HuH-7.5 (cell line): Measurements from ENCODE around the gene RASSF7.
"Not testable (repeated sequence)": the region's sequence is repeated elsewhere in the genome, so short reads cannot be mapped to it uniquely, and the experiment has no call there.

Experiments used
- DNase-seq: peaks from one replicate; pipeline ENCODE4 v3.0.0; 2011; ENCODE audit warnings: low spot score

Gene RASSF7

GRCh38 chr11:567011-567628, 6.3 kb downstream of the RASSF7 start:
- DNase-seq = no peak

- no peak for DNase-seq
These were observed 7.0 kb downstream of the RASSF7 start for GRCh38 chr11:567629-568292.

DNA sequence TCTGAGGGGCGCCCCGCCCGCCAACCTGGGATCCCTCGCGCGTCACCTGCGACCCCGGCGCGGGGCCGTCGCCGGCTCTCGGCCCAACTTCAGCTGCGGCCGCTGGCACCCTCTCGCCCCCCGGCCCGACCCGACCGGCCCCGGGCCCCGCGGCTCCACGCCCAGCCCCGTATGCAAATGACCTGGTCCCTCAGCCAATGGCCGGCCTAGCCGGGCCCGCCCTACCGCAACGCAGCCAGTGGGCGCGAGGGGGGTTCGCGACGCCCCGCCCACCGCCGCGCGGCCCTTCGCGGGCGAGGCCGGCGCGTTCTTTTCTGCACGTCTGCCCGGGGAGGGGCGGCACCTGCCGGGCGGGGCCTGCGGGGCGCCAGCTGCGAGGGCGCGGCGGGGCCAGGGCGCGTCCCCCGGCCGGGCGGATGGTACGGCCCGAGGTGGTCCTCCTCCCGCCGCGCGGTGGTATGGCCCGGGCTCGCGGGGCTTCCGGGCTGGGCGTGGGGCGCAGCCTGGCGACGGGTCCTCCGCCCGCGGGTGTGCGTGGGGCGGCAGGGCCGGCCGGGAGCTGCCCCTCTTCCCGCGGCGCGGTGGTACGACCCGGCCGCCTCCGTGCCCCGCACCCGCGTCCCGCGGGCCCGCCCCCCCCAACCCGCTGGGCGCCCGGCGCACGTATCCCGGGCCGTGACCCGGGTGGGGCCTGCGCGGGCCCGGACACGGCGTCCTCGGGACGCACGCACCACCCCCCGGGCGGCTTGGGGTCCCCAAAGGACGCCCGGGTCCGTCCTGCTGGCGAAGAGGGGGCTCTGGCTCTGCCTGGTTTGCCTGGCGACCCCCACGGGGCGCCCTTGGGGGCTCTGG, 7.8 kb downstream of the RASSF7 start:
- peak; percentile 97 for DNase-seq

- peak; percentile 61 for DNase-seq
These were observed 8.6 kb downstream of the RASSF7 start for GRCh38 chr11:569158-569885.

GRCh38 chr11:571802-572185, 11.0 kb downstream of the RASSF7 start:
- DNase-seq = no peak

- no peak for DNase-seq
These were observed 12.5 kb downstream of the RASSF7 start for GRCh38 chr11:573146-573759.

DNA sequence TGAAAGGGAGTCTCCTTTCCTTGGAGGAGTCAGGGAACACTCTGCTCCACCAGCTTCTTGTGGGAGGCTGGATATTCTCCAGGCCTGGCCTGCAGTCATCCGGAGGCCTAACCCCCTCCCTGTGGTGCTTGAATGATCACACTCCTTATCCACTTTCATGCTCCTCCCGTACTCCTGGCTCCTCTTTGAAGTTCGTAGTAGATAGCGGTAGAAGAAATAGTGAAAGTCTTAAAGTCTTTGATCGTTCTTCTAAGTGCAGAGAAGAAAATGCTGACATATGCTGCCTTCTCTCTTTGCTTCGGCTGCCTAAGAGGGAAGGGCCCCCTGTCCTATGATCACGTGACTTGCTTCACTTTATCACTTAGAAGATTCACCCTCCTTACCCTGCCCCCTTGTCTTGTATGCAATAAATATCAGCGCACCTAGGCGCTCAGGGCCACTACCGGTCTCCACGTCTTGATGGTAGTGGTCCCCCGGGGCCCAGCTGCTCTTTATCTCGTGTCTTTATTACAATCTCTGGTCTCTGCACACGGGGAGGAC, 13.3 kb downstream of the RASSF7 start:
- DNase-seq = not testable (repeated sequence)

DNA sequence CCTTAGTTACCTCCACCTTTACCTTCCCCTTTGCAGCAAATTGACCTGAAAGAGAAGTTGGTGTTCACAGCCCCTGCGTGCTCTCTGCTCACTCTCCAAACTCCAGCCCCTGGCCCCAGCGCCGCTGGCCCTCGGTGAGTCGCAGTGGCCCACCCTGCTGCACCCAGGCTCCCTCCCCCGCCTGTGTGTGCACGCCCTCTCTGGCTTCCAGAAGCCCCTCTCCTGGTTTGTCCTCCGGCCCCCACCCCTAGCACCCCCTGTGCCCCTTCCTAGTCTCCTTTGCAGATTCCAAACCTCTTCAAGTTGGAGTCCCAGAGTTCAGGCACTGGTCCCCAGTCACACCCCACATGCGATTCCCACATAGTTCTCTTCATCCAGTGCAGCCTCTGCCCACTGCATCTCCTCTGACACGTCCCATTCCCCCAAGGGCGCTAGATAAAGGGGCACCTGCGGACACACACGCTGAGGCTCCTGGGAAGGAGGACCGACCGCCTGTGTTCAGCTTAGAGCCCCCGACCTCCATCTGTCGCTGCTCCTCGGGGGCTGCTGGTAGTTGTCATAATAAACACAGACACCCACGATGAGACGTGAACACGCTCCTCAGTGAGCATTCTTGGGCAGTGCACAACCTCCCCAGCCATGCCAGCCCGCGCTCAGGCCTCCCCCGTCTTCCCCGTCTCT, 14.0 kb downstream of the RASSF7 start:
- no peak for DNase-seq

GRCh38 chr11:575313-575995, 14.7 kb downstream of the RASSF7 start:
- peak; percentile 82 for DNase-seq

GRCh38 chr11:575996-576768, 15.4 kb downstream of the RASSF7 start, which contains the start of gene PHRF1:
TSS of gene PHRF1 (plus strand) at chr11:576470. CDS start at chr11:581513, 5,043 bp downstream.
- peak; percentile 98 for DNase-seq

DNA sequence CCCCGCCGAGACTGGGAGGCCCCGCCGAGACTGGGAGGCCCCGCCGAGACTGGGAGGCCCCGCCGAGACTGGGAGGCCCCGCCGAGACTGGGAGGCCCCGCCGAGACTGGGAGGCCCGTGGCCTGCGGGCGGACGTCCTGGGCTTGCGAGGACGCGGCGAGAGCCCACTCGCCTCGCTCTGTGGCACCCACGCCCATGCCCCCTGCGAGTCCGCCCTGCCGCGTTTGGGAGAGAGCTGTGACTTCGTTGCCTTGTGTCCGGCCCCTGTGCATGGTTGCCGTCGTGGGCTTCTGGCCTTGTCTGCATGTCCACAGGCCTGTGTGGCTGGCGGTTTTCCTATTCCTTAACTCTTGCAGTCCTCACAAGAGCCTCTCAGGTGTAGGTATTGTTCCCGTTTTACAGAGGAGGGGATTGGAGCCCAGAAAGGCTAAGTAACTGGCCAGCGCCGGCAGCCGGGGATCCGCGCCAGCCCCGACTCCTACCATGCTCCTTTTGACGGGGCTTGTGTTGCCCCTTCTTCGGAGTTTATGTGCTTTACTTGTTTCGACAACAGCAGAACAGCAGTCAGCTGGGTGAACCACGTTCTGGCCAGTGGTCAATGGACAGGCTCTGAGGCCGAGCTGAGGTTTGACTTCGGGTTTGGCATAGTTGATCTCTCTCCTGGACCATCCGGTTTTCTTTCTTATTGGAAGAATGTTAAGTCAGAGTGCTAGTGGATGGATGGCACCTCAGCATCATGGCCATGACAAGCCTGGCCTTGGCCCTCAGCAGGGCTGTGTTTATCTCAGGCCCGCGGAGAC, 16.2 kb downstream of the RASSF7 start:
- no peak for DNase-seq

DNA sequence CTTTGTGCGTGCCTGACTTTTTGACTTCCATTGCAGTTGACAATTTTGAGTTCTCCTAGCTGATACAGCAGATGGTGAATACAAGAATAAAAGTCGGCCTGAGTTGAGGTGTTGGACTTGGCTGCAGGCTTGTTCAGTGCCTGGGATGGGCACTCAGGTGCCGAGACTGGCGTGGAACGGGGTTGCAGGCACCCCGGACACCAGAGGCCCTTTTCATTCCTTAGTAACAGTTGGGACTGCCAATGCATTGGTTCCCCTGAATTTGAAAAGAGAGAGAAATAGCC, 16.8 kb downstream of the RASSF7 start:
- DNase-seq = no peak

GRCh38 chr11:578276-579035, 17.7 kb downstream of the RASSF7 start:
- no peak for DNase-seq

- no peak for DNase-seq
These were observed 19.2 kb downstream of the RASSF7 start for GRCh38 chr11:579830-580601.

- DNase-seq = no peak
These were observed 20.6 kb downstream of the RASSF7 start for GRCh38 chr11:581342-581741.

GRCh38 chr11:581752-582151, 21.0 kb downstream of the RASSF7 start:
- no peak for DNase-seq

DNA sequence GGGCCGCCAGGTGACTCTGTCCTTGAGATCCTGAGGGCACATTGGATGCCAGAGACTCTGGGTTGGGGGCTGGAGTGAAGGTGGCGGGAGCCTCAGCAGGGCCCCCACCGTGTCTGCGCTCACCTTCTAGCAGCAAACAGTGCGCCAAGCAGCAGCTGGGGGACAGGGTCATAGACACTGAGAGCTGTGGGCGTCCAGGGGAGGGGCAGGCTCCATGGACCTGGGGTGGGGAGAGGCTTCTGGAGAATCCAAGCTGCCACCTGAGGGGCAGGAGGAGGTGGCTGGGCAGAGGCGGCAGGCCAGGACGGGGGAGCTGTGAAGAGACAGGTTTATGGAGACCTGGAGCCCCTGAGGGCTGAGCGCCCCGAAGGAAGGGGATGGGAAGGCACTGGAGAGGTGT, 23.5 kb downstream of the RASSF7 start:
- DNase-seq = no peak
